ENCODE measurements around the gene NEDD4. TPM values are rescaled to one million over a fixed set of nuclear protein-coding genes. Genes with fewer than 3 reads are reported as not detected.

The NEDD4 gene
- total and polyA plus RNA-seq, 12 donors, result 2.5 to 20.5 (median 9.5) TPM

DNA sequence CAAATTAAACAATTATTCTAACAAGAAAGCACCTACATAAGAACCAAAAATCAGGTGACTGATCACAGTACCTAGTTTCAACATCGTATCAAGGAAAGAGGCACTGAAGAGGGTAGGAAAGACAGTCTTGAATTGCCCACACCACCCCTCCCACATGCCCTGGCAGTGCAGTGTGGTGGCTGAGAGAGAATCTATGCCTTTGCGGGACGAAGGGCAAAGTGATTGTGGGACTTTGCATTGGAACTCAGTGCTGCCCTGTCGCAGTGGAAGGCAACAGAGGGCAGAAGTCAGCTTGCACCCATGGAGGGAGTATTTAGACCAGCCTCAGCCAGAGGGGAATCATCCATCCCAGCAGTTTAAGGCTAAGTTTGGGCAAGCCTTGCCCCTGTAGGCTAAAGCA lies 24.5 kb downstream of the NEDD4 start:
- Histone ChIP-seq H3K36me3 (replicated peaks in 1 of 2) (no peaks in the 10 kb centered on the region), H3K9me3 (replicated peaks in 1 of 3) (no peaks in the 10 kb centered on the region), H3K27me3 (no peaks in the 10 kb centered on the region), H3K4me3 (no peak overlapping the region), H3K4me1 (replicated peaks in 1 of 2) (no peaks in the 10 kb centered on the region), H3K27ac (no peak overlapping the region)
- WGBS, 4 donors, result 94 to 96% (median 95%) methylated on average over 4 of the region's 4 CpGs
- TF ChIP-seq CTCF (IDR thresholded peaks at IDR 0.05) (no peak), POLR2A (IDR thresholded peaks at IDR 0.05) (no peak)
- intact Hi-C loops (cut with DNase I), result no loop called here
- no peak for DNase-seq

- no peaks in the 10 kb centered on the region for H3K27me3 ChIP-seq
- H3K4me3 ChIP-seq, result no peak overlapping the region
- no peak overlapping the region for H3K27ac ChIP-seq
- no peaks in the 10 kb centered on the region for H3K4me1 ChIP-seq (replicated peaks in 1 of 2)
- 91 to 93% (median 91%) methylated on average over 3 of the region's 3 CpGs for WGBS, 4 donors
- H3K36me3 ChIP-seq (replicated peaks in 1 of 2), result no peaks in the 10 kb centered on the region
- no peak for TF ChIP-seq POLR2A (IDR thresholded peaks at IDR 0.05)
- no peak for TF ChIP-seq CTCF (IDR thresholded peaks at IDR 0.05)
- H3K9me3 ChIP-seq (replicated peaks in 1 of 3), result no peaks in the 10 kb centered on the region
- intact Hi-C loops (cut with DNase I), result no loop called here
- no peak for DNase-seq
Observed at GRCh38 chr15:55965091-55965490, 28.3 kb downstream of the NEDD4 start.

GRCh38 chr15:55960946-55961345 lies 32.5 kb downstream of the NEDD4 start:
- 81 to 94% (median 85%) methylated on average over 2 of the region's 2 CpGs for WGBS, 4 donors
- no peak overlapping the region for H3K4me3 ChIP-seq
- H3K36me3 ChIP-seq (replicated peaks in 1 of 2), result no peaks in the 10 kb centered on the region
- DNase-seq, result no peak
- H3K27ac ChIP-seq, result no peak overlapping the region
- TF ChIP-seq CTCF (IDR thresholded peaks at IDR 0.05) (no peak), POLR2A (IDR thresholded peaks at IDR 0.05) (no peak)
- no peaks in the 10 kb centered on the region for H3K4me1 ChIP-seq (replicated peaks in 1 of 2)
- intact Hi-C loops (cut with DNase I), result no loop called here
- H3K27me3 ChIP-seq, result no peaks in the 10 kb centered on the region
- no peaks in the 10 kb centered on the region for H3K9me3 ChIP-seq (replicated peaks in 1 of 3)

- H3K4me3 ChIP-seq, result no peak overlapping the region
- no peak overlapping the region for H3K27ac ChIP-seq
- WGBS, 4 donors, result 68 to 90% (median 87%) methylated on average over 4 of the region's 4 CpGs
- H3K9me3 ChIP-seq (replicated peaks in 1 of 3), result no peaks in the 10 kb centered on the region
- no peaks in the 10 kb centered on the region for H3K27me3 ChIP-seq
- H3K36me3 ChIP-seq (replicated peaks in 1 of 2), result no peaks in the 10 kb centered on the region
- no peak for DNase-seq
- intact Hi-C loops (cut with DNase I), result no loop called here
- no peaks in the 10 kb centered on the region for H3K4me1 ChIP-seq (replicated peaks in 1 of 2)
- TF ChIP-seq POLR2A (IDR thresholded peaks at IDR 0.05), result no peak
- no peak for TF ChIP-seq CTCF (IDR thresholded peaks at IDR 0.05)
Observed at GRCh38 chr15:55959744-55960447, 33.5 kb downstream of the NEDD4 start.
